ENCODE results near the gene CREB5.

Gene CREB5, protein sequence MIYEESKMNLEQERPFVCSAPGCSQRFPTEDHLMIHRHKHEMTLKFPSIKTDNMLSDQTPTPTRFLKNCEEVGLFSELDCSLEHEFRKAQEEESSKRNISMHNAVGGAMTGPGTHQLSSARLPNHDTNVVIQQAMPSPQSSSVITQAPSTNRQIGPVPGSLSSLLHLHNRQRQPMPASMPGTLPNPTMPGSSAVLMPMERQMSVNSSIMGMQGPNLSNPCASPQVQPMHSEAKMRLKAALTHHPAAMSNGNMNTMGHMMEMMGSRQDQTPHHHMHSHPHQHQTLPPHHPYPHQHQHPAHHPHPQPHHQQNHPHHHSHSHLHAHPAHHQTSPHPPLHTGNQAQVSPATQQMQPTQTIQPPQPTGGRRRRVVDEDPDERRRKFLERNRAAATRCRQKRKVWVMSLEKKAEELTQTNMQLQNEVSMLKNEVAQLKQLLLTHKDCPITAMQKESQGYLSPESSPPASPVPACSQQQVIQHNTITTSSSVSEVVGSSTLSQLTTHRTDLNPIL

DNA sequence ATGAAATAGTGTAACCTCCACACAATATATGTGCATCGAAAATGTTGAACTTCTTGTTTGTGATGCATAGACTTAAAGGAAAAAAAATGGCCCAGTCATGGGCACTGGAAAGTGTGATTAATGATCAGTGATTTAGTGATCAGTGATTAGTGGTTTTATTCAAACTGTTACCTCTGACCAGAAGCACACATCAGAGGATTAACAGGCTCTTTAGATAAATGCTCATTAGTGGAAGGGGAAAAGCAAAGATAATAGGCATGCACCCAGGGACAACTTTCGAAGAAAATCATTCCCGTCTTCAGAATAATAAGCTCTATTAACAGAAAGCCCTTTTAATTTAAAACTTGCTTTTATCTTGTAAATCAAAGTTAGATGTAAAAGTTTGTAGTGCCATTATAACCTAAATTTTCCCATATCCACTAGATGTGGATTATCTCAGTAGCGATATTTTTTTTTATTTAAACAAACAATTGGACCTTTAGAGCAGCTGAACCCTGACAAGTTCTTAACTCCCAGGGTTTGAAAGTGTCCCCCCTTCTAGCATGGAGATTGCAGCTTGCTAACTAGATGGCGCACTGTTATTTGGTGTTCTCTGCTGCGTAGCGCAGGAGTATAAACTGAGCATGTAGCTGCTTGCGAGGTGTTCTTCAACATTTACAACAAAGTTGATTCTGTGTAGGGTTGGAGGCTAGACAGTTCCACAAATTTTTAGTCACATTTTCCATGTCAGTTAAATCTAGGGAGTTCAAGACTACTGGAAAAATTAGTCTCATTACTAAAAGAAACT is at the start of gene CREB5:
Gene CREB5 (plus strand): TSS at position 643 of the 787 bp plus-strand sequence. CDS start 397 bp downstream, outside the sequence.
- no peaks in the 10 kb centered on the region for H3K36me3 ChIP-seq (ENCODE audit: control insufficient read depth, insufficient read depth, low read length)
- H3K9ac ChIP-seq (ENCODE audit: low read length), result no peak within 1 kb of the TSS
- H3K9me3 ChIP-seq (ENCODE audit: control insufficient read depth, low read length), result no peaks in the 10 kb centered on the region
- H3K4me3 ChIP-seq (ENCODE audit: low read length), result no peak within 1 kb of the TSS
- H3K4me1 ChIP-seq (ENCODE audit: control insufficient read depth, insufficient read depth, low read length), result peaks cover 4% of the 10 kb centered on the region
- peaks cover 60% of the 10 kb centered on the region for H3K27me3 ChIP-seq (ENCODE audit: control insufficient read depth, insufficient read depth, low read length)

DNA sequence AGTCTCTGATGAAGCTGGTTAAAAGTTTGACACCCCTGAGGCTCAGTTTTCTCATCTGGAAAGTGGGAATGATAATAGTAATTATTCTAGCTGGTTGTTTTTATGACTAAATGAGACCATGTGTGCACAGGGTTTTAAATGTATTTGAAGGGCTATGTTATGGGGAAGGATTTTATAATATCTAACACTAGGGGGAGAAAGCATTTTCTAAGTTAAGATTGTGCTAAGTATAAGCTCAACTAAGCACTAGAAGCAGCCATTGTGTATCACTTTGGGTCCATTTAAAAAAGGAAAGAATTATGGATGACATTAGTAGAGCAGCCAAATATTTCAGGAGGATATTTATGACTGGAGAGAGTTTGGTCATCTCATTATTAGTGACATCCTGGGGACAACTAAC is 49.5 kb upstream of the CREB5 start:
- Histone ChIP-seq H3K4me3 (ENCODE audit: low read length) (no peak overlapping the region), H3K36me3 (ENCODE audit: control insufficient read depth, insufficient read depth, low read length) (no peaks in the 10 kb centered on the region), H3K9me3 (ENCODE audit: control insufficient read depth, low read length) (no peaks in the 10 kb centered on the region), H3K27me3 (ENCODE audit: control insufficient read depth, insufficient read depth, low read length) (no peaks in the 10 kb centered on the region), H3K9ac (ENCODE audit: low read length) (no peak overlapping the region), H3K4me1 (ENCODE audit: control insufficient read depth, insufficient read depth, low read length) (no peaks in the 10 kb centered on the region)

DNA sequence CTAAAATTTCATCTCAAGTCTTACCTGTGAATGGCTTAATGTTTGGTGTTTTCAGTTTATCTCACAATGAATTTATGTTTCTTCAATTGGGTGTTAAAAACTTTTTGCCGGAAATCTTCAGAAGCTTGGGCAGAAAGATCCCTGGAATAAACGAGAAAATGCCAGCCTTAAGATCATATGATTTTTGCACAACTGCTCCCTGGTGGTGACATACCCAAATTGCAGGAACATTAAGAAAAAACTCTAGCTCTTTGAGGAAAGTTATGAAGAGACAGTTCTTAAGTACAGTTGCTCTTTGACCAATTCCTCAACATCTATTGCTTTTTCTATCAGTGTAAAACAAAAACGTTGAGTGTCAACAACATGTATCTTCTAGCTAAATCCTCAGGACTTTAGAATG is 48.2 kb upstream of the CREB5 start:
- Histone ChIP-seq H3K36me3 (ENCODE audit: control insufficient read depth, insufficient read depth, low read length) (no peaks in the 10 kb centered on the region), H3K9ac (ENCODE audit: low read length) (no peak overlapping the region), H3K27me3 (ENCODE audit: control insufficient read depth, insufficient read depth, low read length) (no peaks in the 10 kb centered on the region), H3K4me1 (ENCODE audit: control insufficient read depth, insufficient read depth, low read length) (no peaks in the 10 kb centered on the region), H3K4me3 (ENCODE audit: low read length) (no peak overlapping the region), H3K9me3 (ENCODE audit: control insufficient read depth, low read length) (no peaks in the 10 kb centered on the region)

DNA sequence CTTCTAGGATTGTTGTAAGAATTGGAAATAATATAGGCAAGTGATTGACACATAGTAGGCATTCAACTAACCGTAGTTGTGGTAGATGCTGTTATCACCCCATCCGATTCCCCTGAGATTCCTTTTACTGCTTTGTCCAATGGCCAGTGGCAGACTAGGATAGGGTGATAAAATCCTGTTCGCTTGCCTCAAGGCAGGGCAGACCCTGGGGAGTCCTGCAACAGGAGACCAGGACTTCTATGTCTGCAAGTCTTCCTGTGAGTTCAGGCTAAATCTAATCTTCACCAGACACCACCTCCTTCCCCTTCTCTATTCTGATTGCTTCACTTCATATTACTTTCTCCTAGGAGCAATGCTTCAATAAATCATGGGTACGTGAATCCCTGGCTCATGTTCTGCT is 42.8 kb upstream of the CREB5 start:
- Histone ChIP-seq H3K36me3 (ENCODE audit: control insufficient read depth, insufficient read depth, low read length) (no peaks in the 10 kb centered on the region), H3K9ac (ENCODE audit: low read length) (no peak overlapping the region), H3K27me3 (ENCODE audit: control insufficient read depth, insufficient read depth, low read length) (no peaks in the 10 kb centered on the region), H3K4me3 (ENCODE audit: low read length) (no peak overlapping the region), H3K4me1 (ENCODE audit: control insufficient read depth, insufficient read depth, low read length) (no peaks in the 10 kb centered on the region), H3K9me3 (ENCODE audit: control insufficient read depth, low read length) (no peaks in the 10 kb centered on the region)

DNA sequence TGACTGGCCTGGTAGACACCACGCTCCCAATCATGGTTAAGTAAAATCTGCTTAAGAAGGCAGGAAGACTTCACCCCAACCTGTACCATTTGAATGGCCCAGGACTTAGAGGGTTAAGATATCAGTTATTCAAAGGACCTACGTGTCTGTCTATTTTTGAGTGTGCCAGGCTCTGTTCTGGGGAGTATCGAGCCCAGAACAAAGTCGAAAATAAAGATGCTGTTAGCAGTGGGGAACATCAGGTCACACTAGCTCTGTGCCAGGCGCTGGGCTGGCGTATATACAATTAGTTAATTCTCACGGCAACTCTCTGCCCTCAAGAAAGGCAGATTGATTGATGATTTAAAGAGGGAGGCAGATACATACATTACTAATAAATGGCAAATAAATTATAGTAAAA is 40.5 kb upstream of the CREB5 start:
- H3K36me3 ChIP-seq (ENCODE audit: control insufficient read depth, insufficient read depth, low read length), result no peaks in the 10 kb centered on the region
- no peaks in the 10 kb centered on the region for H3K9me3 ChIP-seq (ENCODE audit: control insufficient read depth, low read length)
- H3K4me1 ChIP-seq (ENCODE audit: control insufficient read depth, insufficient read depth, low read length), result no peaks in the 10 kb centered on the region
- no peak overlapping the region for H3K4me3 ChIP-seq (ENCODE audit: low read length)
- no peaks in the 10 kb centered on the region for H3K27me3 ChIP-seq (ENCODE audit: control insufficient read depth, insufficient read depth, low read length)
- H3K9ac ChIP-seq (ENCODE audit: low read length), result no peak overlapping the region

DNA sequence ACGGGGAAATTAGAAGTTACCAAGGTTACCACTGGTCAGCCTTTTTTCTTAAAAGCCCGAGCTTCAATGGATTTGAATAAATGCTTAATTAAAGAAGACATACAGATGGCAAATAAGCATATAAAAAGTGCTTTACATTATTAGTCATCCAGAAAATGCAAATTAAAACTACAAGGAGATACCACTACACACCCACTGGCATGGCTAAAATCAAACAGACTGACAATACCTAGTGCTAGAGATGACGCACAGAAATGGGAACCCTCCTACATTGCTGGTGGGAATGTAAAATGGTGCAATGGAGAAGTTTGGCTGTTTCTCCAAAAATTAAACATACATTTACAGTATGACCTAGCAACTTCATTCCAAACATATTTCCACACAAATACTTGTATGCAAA is 38.3 kb upstream of the CREB5 start:
- Histone ChIP-seq H3K4me1 (ENCODE audit: control insufficient read depth, insufficient read depth, low read length) (no peaks in the 10 kb centered on the region), H3K9ac (ENCODE audit: low read length) (no peak overlapping the region), H3K36me3 (ENCODE audit: control insufficient read depth, insufficient read depth, low read length) (no peaks in the 10 kb centered on the region), H3K4me3 (ENCODE audit: low read length) (no peak overlapping the region), H3K27me3 (ENCODE audit: control insufficient read depth, insufficient read depth, low read length) (no peaks in the 10 kb centered on the region), H3K9me3 (ENCODE audit: control insufficient read depth, low read length) (no peaks in the 10 kb centered on the region)

DNA sequence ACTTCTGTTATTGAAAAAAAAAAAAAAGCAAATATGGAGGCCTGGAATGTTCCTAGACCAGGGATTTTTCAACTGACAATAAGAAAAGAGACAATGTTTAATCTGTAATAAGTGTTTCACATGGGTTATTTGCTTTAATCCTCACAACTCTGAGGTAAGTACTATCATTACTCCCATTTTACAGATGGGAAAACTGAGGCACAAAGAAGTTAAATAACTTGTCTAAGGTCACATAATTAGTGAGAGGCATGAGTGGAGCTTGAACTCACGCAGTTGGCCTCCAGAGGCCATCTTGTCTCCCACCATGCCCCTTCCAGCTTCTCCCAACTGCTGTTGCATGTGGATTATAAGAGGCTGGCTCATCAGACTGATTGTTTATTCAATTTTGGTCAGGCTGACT is 36.6 kb upstream of the CREB5 start:
- H3K9me3 ChIP-seq (ENCODE audit: control insufficient read depth, low read length), result no peaks in the 10 kb centered on the region
- no peak overlapping the region for H3K4me3 ChIP-seq (ENCODE audit: low read length)
- no peaks in the 10 kb centered on the region for H3K27me3 ChIP-seq (ENCODE audit: control insufficient read depth, insufficient read depth, low read length)
- no peak overlapping the region for H3K9ac ChIP-seq (ENCODE audit: low read length)
- no peaks in the 10 kb centered on the region for H3K36me3 ChIP-seq (ENCODE audit: control insufficient read depth, insufficient read depth, low read length)
- no peaks in the 10 kb centered on the region for H3K4me1 ChIP-seq (ENCODE audit: control insufficient read depth, insufficient read depth, low read length)

DNA sequence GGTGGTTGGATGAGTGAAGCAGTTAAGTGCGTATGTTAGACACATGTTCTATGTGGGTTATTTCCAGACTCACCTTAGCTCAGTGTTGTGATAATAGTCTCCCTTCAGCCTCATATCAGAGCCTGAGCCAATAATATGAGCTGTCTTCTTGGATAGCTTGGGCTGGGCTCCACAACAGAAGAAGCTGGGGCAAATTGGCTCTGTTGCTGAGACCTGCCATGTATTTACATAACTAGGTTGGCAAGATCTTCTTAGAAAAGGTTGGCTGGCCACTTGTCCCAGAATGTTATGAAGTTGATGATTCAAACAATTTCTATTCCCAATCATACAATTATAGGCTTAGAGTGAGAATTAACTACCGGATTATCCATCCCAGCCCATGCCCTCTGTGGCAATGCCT is 35.7 kb upstream of the CREB5 start:
- Histone ChIP-seq H3K9ac (ENCODE audit: low read length) (no peak overlapping the region), H3K36me3 (ENCODE audit: control insufficient read depth, insufficient read depth, low read length) (no peaks in the 10 kb centered on the region), H3K4me3 (ENCODE audit: low read length) (no peak overlapping the region), H3K9me3 (ENCODE audit: control insufficient read depth, low read length) (no peaks in the 10 kb centered on the region), H3K4me1 (ENCODE audit: control insufficient read depth, insufficient read depth, low read length) (no peaks in the 10 kb centered on the region), H3K27me3 (ENCODE audit: control insufficient read depth, insufficient read depth, low read length) (no peaks in the 10 kb centered on the region)

DNA sequence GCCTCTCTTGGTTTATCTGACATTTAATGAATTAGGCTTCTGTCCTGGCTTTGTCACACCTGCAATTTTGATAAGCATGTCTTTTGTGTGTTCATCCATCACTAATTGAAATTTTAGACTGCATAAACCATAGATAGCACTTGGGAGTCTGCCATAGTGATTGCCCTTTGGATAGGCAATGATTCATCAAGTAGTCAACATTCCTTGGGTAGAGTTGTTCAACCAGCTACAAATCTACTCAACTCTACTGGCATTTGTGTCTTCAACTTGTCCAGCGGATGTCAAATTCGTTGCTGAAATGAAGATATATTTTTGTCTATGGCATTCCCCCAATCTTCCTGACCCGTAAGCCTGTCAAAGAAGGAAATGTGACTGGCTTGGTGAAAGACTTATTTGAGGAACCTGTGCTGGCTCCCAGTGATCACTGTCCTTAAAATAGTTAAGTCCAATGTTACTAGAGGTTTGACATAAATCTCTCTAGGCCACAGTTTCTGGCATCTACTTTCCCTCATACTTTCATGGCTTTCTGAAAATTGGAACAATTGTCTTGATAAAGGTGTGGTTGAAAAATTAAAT is 33.7 kb upstream of the CREB5 start:
- Histone ChIP-seq H3K4me1 (ENCODE audit: control insufficient read depth, insufficient read depth, low read length) (no peaks in the 10 kb centered on the region), H3K4me3 (ENCODE audit: low read length) (no peak overlapping the region), H3K27me3 (ENCODE audit: control insufficient read depth, insufficient read depth, low read length) (no peaks in the 10 kb centered on the region), H3K9me3 (ENCODE audit: control insufficient read depth, low read length) (no peaks in the 10 kb centered on the region), H3K9ac (ENCODE audit: low read length) (no peak overlapping the region), H3K36me3 (ENCODE audit: control insufficient read depth, insufficient read depth, low read length) (no peaks in the 10 kb centered on the region)

DNA sequence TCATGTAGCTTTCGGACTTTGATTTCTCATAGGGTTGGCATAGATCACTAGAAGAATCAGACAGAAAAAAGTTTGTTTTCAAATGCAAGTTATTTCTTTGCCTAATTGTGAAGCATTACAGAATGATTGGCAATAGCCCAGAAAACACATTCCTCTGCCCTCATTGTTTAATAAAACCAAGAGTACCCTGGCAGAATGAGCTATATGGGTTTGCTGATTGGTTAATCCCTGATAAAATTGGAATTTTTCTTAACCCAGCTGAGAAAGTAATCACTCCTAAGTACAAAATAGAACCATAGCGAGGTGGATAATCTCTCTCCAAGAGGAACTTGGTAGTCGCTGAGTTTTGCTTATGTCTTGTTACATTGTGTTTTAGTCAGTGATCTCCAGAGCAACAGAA is 30.9 kb upstream of the CREB5 start:
- no peaks in the 10 kb centered on the region for H3K27me3 ChIP-seq (ENCODE audit: control insufficient read depth, insufficient read depth, low read length)
- no peak overlapping the region for H3K4me3 ChIP-seq (ENCODE audit: low read length)
- no peaks in the 10 kb centered on the region for H3K4me1 ChIP-seq (ENCODE audit: control insufficient read depth, insufficient read depth, low read length)
- no peak overlapping the region for H3K9ac ChIP-seq (ENCODE audit: low read length)
- H3K36me3 ChIP-seq (ENCODE audit: control insufficient read depth, insufficient read depth, low read length), result no peaks in the 10 kb centered on the region
- H3K9me3 ChIP-seq (ENCODE audit: control insufficient read depth, low read length), result no peaks in the 10 kb centered on the region

DNA sequence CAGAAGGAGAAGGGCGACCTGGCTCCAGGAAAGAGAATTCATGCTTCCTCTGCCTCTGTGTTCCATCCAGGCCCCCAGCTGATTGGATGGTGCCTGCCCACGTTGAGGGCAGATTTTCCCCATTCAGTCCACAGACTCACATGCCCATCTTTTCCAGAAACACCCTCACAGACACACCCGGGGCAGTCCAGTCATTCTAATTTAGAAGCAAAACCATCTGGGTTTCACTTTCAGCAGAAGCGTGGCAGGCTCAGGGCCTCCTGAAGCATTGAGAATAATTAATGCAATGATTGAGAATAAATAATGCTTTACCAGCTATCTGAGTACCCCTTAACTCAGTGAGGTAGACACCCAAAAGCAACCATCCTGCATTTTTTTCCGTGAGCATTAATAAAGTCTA is 30.2 kb upstream of the CREB5 start:
- Histone ChIP-seq H3K36me3 (ENCODE audit: control insufficient read depth, insufficient read depth, low read length) (no peaks in the 10 kb centered on the region), H3K27me3 (ENCODE audit: control insufficient read depth, insufficient read depth, low read length) (no peaks in the 10 kb centered on the region), H3K9me3 (ENCODE audit: control insufficient read depth, low read length) (no peaks in the 10 kb centered on the region)

DNA sequence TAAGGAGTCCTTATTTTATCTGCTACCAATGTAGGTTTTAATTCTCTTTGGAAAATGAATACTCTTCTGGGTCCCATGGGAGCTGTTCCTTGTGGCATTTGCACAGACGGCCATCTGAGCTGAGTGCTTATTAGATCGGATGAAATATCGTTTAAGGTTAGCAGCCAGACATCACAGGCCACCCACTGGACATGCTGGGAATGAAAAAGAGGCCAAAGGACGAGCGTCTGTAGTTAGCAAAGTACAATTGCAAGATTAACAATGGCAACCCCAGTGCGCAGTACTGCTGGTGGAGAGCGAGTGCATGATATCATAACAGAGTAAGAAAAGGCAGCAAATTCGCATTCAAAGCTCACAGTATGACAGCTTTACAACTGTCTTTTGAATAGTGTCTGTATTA is 28.3 kb upstream of the CREB5 start:
- no peak overlapping the region for H3K4me3 ChIP-seq (ENCODE audit: low read length)
- H3K4me1 ChIP-seq (ENCODE audit: control insufficient read depth, insufficient read depth, low read length), result no peaks in the 10 kb centered on the region
- H3K36me3 ChIP-seq (ENCODE audit: control insufficient read depth, insufficient read depth, low read length), result no peaks in the 10 kb centered on the region
- H3K9ac ChIP-seq (ENCODE audit: low read length), result no peak overlapping the region
- no peaks in the 10 kb centered on the region for H3K9me3 ChIP-seq (ENCODE audit: control insufficient read depth, low read length)
- no peaks in the 10 kb centered on the region for H3K27me3 ChIP-seq (ENCODE audit: control insufficient read depth, insufficient read depth, low read length)

More for the DNA sequence above, 30.2 kb upstream of the CREB5 start:
- Histone ChIP-seq H3K4me3 (ENCODE audit: low read length) (no peak overlapping the region), H3K4me1 (ENCODE audit: control insufficient read depth, insufficient read depth, low read length) (no peaks in the 10 kb centered on the region), H3K9ac (ENCODE audit: low read length) (no peak overlapping the region)

All from mucosa of stomach (tissue), 1 donor.